Activated CD8-positive, alpha-beta memory T cell treated with anti-CD3 and anti-CD28 coated beads for 48 hours (primary cell): Measurements from ENCODE around the gene CDK4.
"Not testable (repeated sequence)": the region's sequence is repeated elsewhere in the genome, so short reads cannot be mapped to it uniquely, and the experiment has no call there.

Experiments
- DNase-seq, 3 experiments: peaks; one replicate each; pipeline ENCODE4 v3.0.0-alpha.2; 2020; ENCODE audit warnings: low read depth in 2 of 3, low spot score in 2 of 3

CDK4 gene

GRCh38 chr12:57751788-57752667 is at the start of gene CDK4:
Gene CDK4, minus strand, starts transcription at chr12:57752310. Its CDS starts 593 bp downstream, at chr12:57751717.
- DNase-seq = peak; percentile 88 to 97 (median 93)

- DNase-seq = no peak
Measured at GRCh38 chr12:57800965-57801364, 48.9 kb upstream of the CDK4 start.

GRCh38 chr12:57797933-57798332 is 45.8 kb upstream of the CDK4 start:
- no peak for DNase-seq

- DNase-seq = no peak
Measured at GRCh38 chr12:57796996-57797395, 44.9 kb upstream of the CDK4 start.

- DNase-seq = no peak
Measured at GRCh38 chr12:57795354-57795753, 43.2 kb upstream of the CDK4 start.

GRCh38 chr12:57793920-57794319 is 41.8 kb upstream of the CDK4 start:
- no peak for DNase-seq

GRCh38 chr12:57783861-57784260 is 31.8 kb upstream of the CDK4 start:
- DNase-seq = no peak

- no peak for DNase-seq
Measured at GRCh38 chr12:57783466-57783801, 31.3 kb upstream of the CDK4 start.

- peak; percentile 83 to 98 (median 97) for DNase-seq
Measured at GRCh38 chr12:57782608-57783465, 30.7 kb upstream of the CDK4 start, which contains the start of gene TSFM. Gene TSFM, plus strand, starts transcription at chr12:57782787. Its CDS starts 15 bp downstream, at chr12:57782802.

GRCh38 chr12:57782243-57782607 is 30.1 kb upstream of the CDK4 start:
- DNase-seq = no peak

- no peak for DNase-seq
Measured at GRCh38 chr12:57781801-57782200, 29.7 kb upstream of the CDK4 start.

GRCh38 chr12:57781244-57781643 is 29.1 kb upstream of the CDK4 start:
- no peak for DNase-seq

GRCh38 chr12:57780284-57780897 is 28.3 kb upstream of the CDK4 start:
- no peak for DNase-seq

- no peak for DNase-seq
Measured at GRCh38 chr12:57779736-57780135, 27.6 kb upstream of the CDK4 start.

GRCh38 chr12:57777911-57778310 is 25.8 kb upstream of the CDK4 start:
- no peak for DNase-seq

GRCh38 chr12:57777367-57777766 is 25.3 kb upstream of the CDK4 start:
- DNase-seq = no peak

- no peak for DNase-seq
Measured at GRCh38 chr12:57776247-57776587, 24.1 kb upstream of the CDK4 start.

- DNase-seq = no peak
Measured at GRCh38 chr12:57775563-57776246, 23.6 kb upstream of the CDK4 start.

GRCh38 chr12:57775044-57775443 is 22.9 kb upstream of the CDK4 start:
- no peak for DNase-seq

GRCh38 chr12:57774634-57775033 is 22.5 kb upstream of the CDK4 start:
- DNase-seq = not testable (repeated sequence)
